ENCODE data around the gene MTHFSD.

GRCh38 chr16:86595983-86596605, 41.1 kb upstream of the MTHFSD start:
- no peak for TF ChIP-seq ZNF70 (CRISPR knock-in tag; IDR thresholded peaks at IDR 0.05)
- no peak for TF ChIP-seq RARB (CRISPR knock-in tag; IDR thresholded peaks at IDR 0.05)
- no peak for TF ChIP-seq PATZ1 (CRISPR knock-in tag; IDR thresholded peaks at IDR 0.05; ENCODE audit: borderline replicate concordance)
- no peak for TF ChIP-seq BACH2 (CRISPR knock-in tag; IDR thresholded peaks at IDR 0.05; ENCODE audit: borderline replicate concordance)
- no peak for TF ChIP-seq ZNF565 (CRISPR knock-in tag; conservative IDR thresholded peaks at IDR 0.05; ENCODE audit: low read depth)
- TF ChIP-seq ZFP3 (CRISPR knock-in tag; IDR thresholded peaks at IDR 0.05): no peak
- no peak for TF ChIP-seq TOX (CRISPR knock-in tag; IDR thresholded peaks at IDR 0.05; ENCODE audit: borderline replicate concordance)
- TF ChIP-seq ZNF8 (CRISPR knock-in tag; IDR thresholded peaks at IDR 0.05): no peak
- no peak for TF ChIP-seq ARNTL (CRISPR knock-in tag; IDR thresholded peaks at IDR 0.05; ENCODE audit: borderline replicate concordance, low read depth)
